SHP77 treated with DMSO at 0.1 percent for 48 hours (cell line): ENCODE results near the gene ZNF330.

ENCODE experiments used
- DNase-seq: peaks from one replicate; lab custom pipeline; 2025; lab: John Stamatoyannopoulos, UW

ZNF330 gene

DNA sequence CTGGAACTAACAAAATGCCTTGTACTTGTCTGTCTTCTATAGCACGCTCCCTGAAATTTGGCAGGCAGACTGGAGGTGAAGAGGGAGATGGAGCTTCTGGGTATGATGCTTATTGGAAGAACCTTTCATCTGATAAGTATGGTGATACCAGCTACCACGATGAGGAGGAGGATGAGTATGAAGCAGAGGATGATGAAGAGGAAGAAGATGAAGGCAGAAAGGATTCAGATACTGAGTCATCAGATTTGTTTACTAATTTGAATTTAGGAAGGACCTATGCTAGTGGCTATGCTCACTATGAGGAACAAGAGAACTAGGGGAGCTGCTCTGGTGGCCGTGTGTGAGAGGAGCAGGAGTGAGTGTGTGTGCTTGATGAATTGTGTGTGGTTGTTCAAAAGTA lies 13.0 kb downstream of the ZNF330 start:
- no peak for DNase-seq

DNA sequence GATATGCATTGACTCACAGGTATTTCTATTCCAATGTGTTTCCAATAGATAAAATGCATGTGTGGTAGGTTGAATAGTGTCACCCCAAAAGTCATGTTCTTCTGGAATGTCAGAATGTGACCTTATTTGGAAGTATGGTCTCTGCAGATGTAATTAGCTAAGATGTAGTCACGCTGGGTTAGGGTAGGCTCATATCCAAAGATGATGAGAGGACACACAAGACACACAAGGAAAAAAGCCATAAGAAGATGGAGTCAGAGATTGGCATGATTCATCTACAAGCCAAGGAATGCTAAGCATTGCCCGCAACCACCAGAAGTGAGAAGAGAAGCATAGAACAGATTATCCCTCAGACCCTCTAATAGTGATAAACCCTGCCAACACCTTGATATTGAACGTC lies 17.5 kb downstream of the ZNF330 start:
- DNase-seq: no peak

- DNase-seq: no peak
Observed at GRCh38 chr4:141240259-141240658, 19.6 kb downstream of the ZNF330 start.

GRCh38 chr4:141240671-141241070 lies 20.0 kb downstream of the ZNF330 start:
- DNase-seq: no peak

GRCh38 chr4:141241986-141242385 lies 21.3 kb downstream of the ZNF330 start:
- no peak for DNase-seq

GRCh38 chr4:141244419-141244818 lies 23.7 kb downstream of the ZNF330 start:
- no peak for DNase-seq

DNA sequence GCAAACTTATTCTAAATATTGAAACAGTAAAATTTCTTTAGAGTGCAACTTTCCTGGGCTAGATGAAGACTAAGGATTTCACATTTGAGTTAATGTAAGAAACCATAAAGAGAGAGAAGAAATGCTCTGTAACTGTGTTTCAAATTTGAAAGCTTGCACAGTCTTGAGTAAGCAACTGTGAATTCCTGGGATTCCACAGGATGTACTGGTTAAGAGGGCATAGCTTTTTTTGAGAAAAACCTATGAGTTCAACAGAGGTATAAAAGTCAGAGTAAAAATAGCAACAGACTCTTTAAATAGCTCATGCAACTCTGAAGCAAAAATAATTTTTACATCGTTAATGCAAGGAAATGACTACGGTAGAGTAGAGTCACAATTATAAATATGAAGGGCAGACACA lies 25.5 kb downstream of the ZNF330 start:
- no peak for DNase-seq

- DNase-seq: no peak
Observed at GRCh38 chr4:141246683-141247429, 26.2 kb downstream of the ZNF330 start.

DNA sequence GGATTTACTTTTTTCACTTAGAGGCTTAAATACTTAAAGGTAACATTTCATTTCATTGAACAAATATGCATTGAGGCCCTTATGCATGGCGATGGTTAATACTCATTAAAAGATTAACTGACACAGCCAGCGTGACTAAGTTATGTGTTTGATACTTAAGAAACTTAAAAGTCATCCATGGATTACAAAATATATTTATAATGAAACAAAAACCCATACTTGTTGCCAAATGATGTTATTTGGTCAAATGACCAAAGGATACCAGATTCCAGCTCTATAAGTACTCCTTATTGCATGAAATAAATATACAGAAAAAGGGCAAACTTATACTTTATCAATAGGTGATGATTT lies 26.7 kb downstream of the ZNF330 start:
- no peak for DNase-seq

DNA sequence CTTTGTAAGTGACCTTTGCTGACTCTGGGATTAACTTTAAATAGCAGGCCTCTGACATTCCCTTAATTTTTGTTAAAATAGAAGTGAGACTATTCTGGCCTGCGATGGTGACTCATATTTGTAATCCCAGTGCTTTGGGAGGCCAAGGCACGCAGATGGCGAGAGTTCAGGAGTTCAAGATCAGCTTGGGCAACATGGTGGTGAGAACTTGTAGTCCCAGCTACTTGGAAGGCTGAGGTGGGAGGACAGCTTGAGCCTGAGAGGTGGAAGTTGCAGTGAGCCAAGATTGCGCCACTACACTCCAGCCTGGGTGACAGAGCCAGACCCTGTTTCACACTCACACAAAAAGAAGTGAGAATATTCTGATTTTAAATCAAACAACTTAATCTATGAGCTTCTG lies 27.3 kb downstream of the ZNF330 start:
- DNase-seq: no peak

GRCh38 chr4:141248486-141248885 lies 27.8 kb downstream of the ZNF330 start:
- DNase-seq: no peak

DNA sequence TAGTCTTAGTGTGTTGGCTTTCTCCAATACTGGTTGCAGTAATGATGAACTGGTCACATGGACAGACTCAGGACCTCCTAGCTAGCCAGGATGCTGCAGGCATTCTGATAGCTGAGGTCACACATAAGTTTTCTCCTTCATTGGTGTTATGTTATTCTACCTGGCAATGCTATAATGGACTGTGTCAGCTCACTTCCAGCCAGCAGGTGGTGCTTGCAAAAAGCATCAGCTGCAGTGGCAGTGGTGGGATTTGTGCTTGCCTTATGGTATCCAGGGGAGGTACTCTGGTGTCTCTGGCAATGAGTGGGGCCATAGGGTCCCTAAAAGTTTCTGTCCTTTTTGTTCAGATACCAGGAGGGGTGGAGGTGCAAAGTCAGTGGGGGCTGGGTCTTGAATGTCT lies 33.6 kb downstream of the ZNF330 start:
- DNase-seq: no peak

DNA sequence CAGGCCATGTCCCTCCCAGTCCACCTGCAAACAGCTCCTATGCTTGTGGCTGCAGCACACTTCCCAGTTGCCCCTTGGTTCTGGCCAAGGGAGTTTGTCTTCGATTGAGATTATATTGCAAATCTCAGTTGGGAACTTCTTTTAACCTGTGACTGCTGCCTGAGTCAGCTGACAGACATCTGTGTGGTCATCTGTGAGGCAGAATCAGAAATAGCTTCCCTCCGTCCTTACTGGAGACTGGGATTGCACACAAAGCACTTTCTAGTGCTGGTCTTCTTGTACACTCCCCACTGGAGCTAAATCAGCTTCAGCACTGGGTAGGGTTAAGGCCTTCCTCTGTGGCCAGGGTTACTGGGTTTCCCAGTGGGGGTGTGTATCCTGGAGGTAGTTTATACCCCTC lies 34.3 kb downstream of the ZNF330 start:
- DNase-seq: no peak

GRCh38 chr4:141258558-141258957 lies 37.9 kb downstream of the ZNF330 start:
- no peak for DNase-seq

DNA sequence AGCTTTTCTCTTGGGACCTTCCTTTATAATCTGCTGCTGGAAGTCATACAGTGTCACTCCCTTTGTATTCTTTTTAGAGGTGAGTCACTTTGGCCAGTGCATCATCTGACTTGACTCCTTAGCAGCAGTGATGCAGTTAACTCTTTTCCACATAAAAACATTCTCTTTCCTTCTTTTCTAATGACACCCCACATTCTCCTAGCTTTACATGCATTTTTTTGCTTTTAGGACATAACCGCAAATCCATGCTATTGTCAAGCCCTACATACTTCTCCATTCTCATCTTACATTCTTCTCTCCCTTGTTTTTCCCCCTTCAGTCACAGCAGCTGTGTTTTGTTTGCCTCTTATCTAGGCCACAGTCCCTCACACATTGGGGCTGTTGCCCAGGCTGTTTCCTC lies 55.1 kb downstream of the ZNF330 start:
- DNase-seq: no peak

GRCh38 chr4:141283152-141283551 lies 62.5 kb downstream of the ZNF330 start:
- no peak for DNase-seq

DNA sequence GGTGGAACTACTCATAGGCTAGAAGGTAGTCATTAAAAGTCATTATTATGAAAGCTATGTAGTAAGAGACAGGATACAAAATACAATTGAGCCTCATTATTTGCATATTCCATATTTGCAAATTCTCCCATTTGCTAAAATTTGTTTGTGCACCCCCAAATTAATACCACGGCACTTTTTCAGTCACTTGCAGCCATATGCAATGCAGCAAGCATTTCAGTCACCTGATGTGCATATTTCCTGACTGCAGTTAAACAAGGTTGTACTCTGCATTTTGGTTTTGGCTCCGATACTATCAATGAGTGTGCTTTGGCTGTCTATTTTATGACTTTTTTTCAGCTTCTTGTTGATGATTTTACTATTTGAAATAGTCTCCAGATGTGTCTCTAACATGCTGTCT lies 62.9 kb downstream of the ZNF330 start:
- no peak for DNase-seq
